22Rv1 (cell line): ENCODE data around the gene GPC6.

Source experiments
- ZFX ChIP-seq: fragments of 450-650 bp; IDR thresholded peaks from 2 replicates; pipeline ENCODE4 v1.6.1; 2017; ENCODE audit warnings: antibody characterized with exemption, borderline replicate concordance
- TF ChIP-seq, protein P1 (sequence below): fragments of 450-650 bp; IDR thresholded peaks from 2 replicates; pipeline ENCODE4 v1.5.1; 2017; ENCODE audit warnings: mild to moderate bottlenecking

DNA sequence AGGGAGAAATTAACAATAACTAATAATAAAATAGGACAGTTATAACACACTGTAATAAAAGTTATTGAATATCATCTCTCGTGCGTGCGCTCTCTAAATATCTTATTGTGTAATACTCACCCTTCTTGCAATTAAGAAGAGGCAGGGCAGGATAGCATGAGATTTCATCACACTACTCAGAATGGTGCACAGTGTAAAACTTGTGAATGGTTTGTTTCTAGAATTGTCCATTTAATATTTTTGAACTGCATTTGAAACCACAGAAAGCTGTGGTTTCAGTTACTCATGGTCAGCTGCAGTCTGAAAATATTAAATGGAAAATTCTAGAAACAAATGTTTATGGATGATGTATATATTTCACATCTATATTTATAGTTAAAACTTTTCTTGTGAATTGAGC, 1091.8 kb downstream of the GPC6 start:
- TF ChIP-seq, protein P1, sequence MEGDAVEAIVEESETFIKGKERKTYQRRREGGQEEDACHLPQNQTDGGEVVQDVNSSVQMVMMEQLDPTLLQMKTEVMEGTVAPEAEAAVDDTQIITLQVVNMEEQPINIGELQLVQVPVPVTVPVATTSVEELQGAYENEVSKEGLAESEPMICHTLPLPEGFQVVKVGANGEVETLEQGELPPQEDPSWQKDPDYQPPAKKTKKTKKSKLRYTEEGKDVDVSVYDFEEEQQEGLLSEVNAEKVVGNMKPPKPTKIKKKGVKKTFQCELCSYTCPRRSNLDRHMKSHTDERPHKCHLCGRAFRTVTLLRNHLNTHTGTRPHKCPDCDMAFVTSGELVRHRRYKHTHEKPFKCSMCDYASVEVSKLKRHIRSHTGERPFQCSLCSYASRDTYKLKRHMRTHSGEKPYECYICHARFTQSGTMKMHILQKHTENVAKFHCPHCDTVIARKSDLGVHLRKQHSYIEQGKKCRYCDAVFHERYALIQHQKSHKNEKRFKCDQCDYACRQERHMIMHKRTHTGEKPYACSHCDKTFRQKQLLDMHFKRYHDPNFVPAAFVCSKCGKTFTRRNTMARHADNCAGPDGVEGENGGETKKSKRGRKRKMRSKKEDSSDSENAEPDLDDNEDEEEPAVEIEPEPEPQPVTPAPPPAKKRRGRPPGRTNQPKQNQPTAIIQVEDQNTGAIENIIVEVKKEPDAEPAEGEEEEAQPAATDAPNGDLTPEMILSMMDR: no peak
- TF ChIP-seq ZFX: no peak
